ENCODE measurements around the gene CBLN1.

CBLN1 gene

GRCh38 chr16:49282690-49283375, 1.2 kb upstream of the CBLN1 start:
- no peak for DNase-seq (ENCODE audit: extremely low read depth, low read depth)
- TF ChIP-seq CTCF (IDR thresholded peaks at IDR 0.05; ENCODE audit: low read depth, low read length) = no peak

GRCh38 chr16:49281843-49282642, 405 bp upstream of the CBLN1 start:
- TF ChIP-seq CTCF (IDR thresholded peaks at IDR 0.05; ENCODE audit: low read depth, low read length) = no peak
- DNase-seq (ENCODE audit: extremely low read depth, low read depth) = no peak

GRCh38 chr16:49280841-49281371, 732 bp downstream of the CBLN1 start:
- DNase-seq (ENCODE audit: extremely low read depth, low read depth) = no peak
- no peak for TF ChIP-seq CTCF (IDR thresholded peaks at IDR 0.05; ENCODE audit: low read depth, low read length)

GRCh38 chr16:49280105-49280741, 1.4 kb downstream of the CBLN1 start:
- DNase-seq (ENCODE audit: extremely low read depth, low read depth) = no peak
- TF ChIP-seq CTCF (IDR thresholded peaks at IDR 0.05; ENCODE audit: low read depth, low read length) = no peak

- TF ChIP-seq CTCF (IDR thresholded peaks at IDR 0.05; ENCODE audit: low read depth, low read length) = no peak
- no peak for DNase-seq (ENCODE audit: extremely low read depth, low read depth)
These were observed 2.5 kb downstream of the CBLN1 start for GRCh38 chr16:49278944-49279725.

GRCh38 chr16:49278567-49278827, 3.1 kb downstream of the CBLN1 start:
- TF ChIP-seq CTCF (IDR thresholded peaks at IDR 0.05; ENCODE audit: low read depth, low read length) = no peak
- DNase-seq (ENCODE audit: extremely low read depth, low read depth) = no peak
